ENCODE data around the gene RNF103.

- TF ChIP-seq POLR2AphosphoS5 (IDR thresholded peaks at IDR 0.05) = no peak
- TF ChIP-seq CTCF (IDR thresholded peaks at IDR 0.05) = no peak
Measured at GRCh38 chr2:86628091-86628522, 4.4 kb upstream of the RNF103 start.

Measured in esophagus muscularis mucosa (tissue), 3 donors.